Measurements from ENCODE around the gene PHF14. TPM values are rescaled to one million over a fixed set of nuclear protein-coding genes. Genes with fewer than 3 reads are reported as not detected.

The PHF14 gene
- total and polyA plus RNA-seq, 2 experiments from 2014 or later: 72.0 to 87.9 TPM

DNA sequence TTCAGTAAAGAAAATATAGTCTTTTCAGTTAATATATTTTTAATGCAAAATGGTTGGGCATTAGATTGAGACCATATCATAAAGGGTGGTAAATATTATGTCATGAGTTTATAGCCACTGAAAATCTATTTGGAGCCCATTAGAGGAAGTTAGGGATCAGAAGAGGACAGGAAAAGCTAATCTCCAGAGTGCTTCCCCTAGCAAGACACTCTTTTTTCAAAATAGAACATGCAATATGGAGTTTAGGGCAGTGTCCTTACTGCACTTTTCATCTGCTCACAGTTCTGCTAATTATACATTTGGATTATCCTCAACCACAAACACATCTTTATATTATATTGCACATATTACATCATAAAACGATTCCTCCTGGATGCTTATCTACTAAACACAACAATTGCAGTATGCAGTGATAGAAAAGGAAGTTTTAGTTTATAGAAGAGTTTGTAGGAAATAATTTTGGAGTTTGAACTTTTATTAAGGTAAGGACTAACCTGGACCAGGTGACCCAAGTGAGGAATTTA, 159.8 kb downstream of the PHF14 start (continued):
- TF ChIP-seq, protein P1, sequence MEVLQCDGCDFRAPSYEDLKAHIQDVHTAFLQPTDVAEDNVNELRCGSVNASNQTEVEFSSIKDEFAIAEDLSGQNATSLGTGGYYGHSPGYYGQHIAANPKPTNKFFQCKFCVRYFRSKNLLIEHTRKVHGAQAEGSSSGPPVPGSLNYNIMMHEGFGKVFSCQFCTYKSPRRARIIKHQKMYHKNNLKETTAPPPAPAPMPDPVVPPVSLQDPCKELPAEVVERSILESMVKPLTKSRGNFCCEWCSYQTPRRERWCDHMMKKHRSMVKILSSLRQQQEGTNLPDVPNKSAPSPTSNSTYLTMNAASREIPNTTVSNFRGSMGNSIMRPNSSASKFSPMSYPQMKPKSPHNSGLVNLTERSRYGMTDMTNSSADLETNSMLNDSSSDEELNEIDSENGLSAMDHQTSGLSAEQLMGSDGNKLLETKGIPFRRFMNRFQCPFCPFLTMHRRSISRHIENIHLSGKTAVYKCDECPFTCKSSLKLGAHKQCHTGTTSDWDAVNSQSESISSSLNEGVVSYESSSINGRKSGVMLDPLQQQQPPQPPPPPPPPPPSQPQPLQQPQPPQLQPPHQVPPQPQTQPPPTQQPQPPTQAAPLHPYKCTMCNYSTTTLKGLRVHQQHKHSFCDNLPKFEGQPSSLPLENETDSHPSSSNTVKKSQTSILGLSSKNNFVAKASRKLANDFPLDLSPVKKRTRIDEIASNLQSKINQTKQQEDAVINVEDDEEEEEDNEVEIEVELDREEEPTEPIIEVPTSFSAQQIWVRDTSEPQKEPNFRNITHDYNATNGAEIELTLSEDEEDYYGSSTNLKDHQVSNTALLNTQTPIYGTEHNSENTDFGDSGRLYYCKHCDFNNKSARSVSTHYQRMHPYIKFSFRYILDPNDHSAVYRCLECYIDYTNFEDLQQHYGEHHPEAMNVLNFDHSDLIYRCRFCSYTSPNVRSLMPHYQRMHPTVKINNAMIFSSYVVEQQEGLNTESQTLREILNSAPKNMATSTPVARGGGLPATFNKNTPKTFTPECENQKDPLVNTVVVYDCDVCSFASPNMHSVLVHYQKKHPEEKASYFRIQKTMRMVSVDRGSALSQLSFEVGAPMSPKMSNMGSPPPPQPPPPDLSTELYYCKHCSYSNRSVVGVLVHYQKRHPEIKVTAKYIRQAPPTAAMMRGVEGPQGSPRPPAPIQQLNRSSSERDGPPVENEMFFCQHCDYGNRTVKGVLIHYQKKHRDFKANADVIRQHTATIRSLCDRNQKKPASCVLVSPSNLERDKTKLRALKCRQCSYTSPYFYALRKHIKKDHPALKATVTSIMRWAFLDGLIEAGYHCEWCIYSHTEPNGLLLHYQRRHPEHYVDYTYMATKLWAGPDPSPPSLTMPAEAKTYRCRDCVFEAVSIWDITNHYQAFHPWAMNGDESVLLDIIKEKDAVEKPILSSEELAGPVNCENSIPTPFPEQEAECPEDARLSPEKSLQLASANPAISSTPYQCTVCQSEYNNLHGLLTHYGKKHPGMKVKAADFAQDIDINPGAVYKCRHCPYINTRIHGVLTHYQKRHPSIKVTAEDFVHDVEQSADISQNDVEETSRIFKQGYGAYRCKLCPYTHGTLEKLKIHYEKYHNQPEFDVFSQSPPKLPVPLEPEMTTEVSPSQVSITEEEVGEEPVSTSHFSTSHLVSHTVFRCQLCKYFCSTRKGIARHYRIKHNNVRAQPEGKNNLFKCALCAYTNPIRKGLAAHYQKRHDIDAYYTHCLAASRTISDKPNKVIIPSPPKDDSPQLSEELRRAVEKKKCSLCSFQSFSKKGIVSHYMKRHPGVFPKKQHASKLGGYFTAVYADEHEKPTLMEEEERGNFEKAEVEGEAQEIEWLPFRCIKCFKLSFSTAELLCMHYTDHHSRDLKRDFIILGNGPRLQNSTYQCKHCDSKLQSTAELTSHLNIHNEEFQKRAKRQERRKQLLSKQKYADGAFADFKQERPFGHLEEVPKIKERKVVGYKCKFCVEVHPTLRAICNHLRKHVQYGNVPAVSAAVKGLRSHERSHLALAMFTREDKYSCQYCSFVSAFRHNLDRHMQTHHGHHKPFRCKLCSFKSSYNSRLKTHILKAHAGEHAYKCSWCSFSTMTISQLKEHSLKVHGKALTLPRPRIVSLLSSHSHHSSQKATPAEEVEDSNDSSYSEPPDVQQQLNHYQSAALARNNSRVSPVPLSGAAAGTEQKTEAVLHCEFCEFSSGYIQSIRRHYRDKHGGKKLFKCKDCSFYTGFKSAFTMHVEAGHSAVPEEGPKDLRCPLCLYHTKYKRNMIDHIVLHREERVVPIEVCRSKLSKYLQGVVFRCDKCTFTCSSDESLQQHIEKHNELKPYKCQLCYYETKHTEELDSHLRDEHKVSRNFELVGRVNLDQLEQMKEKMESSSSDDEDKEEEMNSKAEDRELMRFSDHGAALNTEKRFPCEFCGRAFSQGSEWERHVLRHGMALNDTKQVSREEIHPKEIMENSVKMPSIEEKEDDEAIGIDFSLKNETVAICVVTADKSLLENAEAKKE (CRISPR knock-in tag; IDR thresholded peaks at IDR 0.05): no peak
- TF ChIP-seq CREB1 (CRISPR knock-in tag; IDR thresholded peaks at IDR 0.05; ENCODE audit: low read depth): no peak

GRCh38 chr7:11135573-11135972, 161.9 kb downstream of the PHF14 start:
- Mint-ChIP-seq H3K27me3 (ENCODE audit: insufficient read depth, low read depth, poor library complexity) (no peaks in the 10 kb centered on the region), H3K27ac (no peak overlapping the region), H3K9me3 (no peaks in the 10 kb centered on the region), H3K36me3 (ENCODE audit: low read depth) (no peaks in the 10 kb centered on the region), H3K4me1 (no peaks in the 10 kb centered on the region), H3K4me3 (no peak overlapping the region)
- H3F3A ChIP-seq (replicated peaks; ENCODE audit: low read depth): no peaks in the 10 kb centered on the region
- DNase-seq (ENCODE audit: low spot score): no peak
- H3K4me1 ChIP-seq (ENCODE audit: insufficient read depth): no peaks in the 10 kb centered on the region
- no peaks in the 10 kb centered on the region for H4K20me1 ChIP-seq (replicated peaks; ENCODE audit: insufficient read depth)
- TF ChIP-seq STAT1 (IDR thresholded peaks at IDR 0.05; ENCODE audit: unreplicated experiment): no peak
- no peak for TF ChIP-seq ZNF114 (CRISPR knock-in tag; IDR thresholded peaks at IDR 0.05)
- no peak for TF ChIP-seq CREB1 (CRISPR knock-in tag; IDR thresholded peaks at IDR 0.05; ENCODE audit: low read depth)
- no peak for TF ChIP-seq POLR2AphosphoS5 (IDR thresholded peaks at IDR 0.05; ENCODE audit: low read depth)
- H3K36me3 ChIP-seq (ENCODE audit: insufficient read depth): no peaks in the 10 kb centered on the region
- no peaks in the 10 kb centered on the region for H3K27me3 ChIP-seq (ENCODE audit: insufficient read depth)
- no peak for ATAC-seq
- no peak overlapping the region for H3K4me3 ChIP-seq
- no peak overlapping the region for H3K27ac ChIP-seq (ENCODE audit: low read depth)
- H3K4me2 ChIP-seq: no peak overlapping the region
- no peaks in the 10 kb centered on the region for H3K9me2 ChIP-seq (ENCODE audit: insufficient read depth)
- no peak overlapping the region for H2AFZ ChIP-seq
- H3K79me2 ChIP-seq (replicated peaks; ENCODE audit: insufficient read depth): no peaks in the 10 kb centered on the region
